ENCODE measurements around the gene DOK7. TPM values are rescaled to one million over a fixed set of nuclear protein-coding genes. Genes with fewer than 3 reads are reported as not detected.
A peak's percentile ranks its signal among the peaks of the same experiment; 100 is the strongest.
"Not testable (repeated sequence)": the region's sequence is repeated elsewhere in the genome, so short reads cannot be mapped to it uniquely, and the experiment has no call there.

The DOK7 gene
- total and polyA plus RNA-seq, 5 experiments from 2014 or later: 0.49 TPM; not detected in 4

GRCh38 chr4:3449574-3450534 is 13.3 kb upstream of the DOK7 start:
- peaks cover 0 to 4% (median 0%) of the 10 kb centered on the region in 5 donors for H3K27me3 Mint-ChIP-seq
- no peak overlapping the region for H3K27ac Mint-ChIP-seq
- ATAC-seq (no peak), DNase-seq (no peak)
- peaks cover 0 to 11% (median under 1%) of the 10 kb centered on the region in 9 donors for H3K9me3 Mint-ChIP-seq
- no peak overlapping the region for H3K4me3 Mint-ChIP-seq
- H3K4me1 Mint-ChIP-seq: no peaks in the 10 kb centered on the region
- POLR2A ChIA-PET: no interaction called here
- peaks cover 0 to 4% (median 0%) of the 10 kb centered on the region in 3 donors for H3K36me3 Mint-ChIP-seq

GRCh38 chr4:3450643-3451042 is 12.5 kb upstream of the DOK7 start:
- H3K27ac Mint-ChIP-seq: no peak overlapping the region
- DNase-seq (no peak), ATAC-seq (no peak)
- no peaks in the 10 kb centered on the region for H3K4me1 Mint-ChIP-seq
- no peak overlapping the region for H3K4me3 Mint-ChIP-seq
- POLR2A ChIA-PET: no interaction called here
- H3K27me3 Mint-ChIP-seq: peaks cover 0 to 7% (median 0%) of the 10 kb centered on the region in 5 donors
- H3K9me3 Mint-ChIP-seq: peaks cover 0 to 19% (median 6%) of the 10 kb centered on the region in 9 donors
- H3K36me3 Mint-ChIP-seq: peaks cover 0 to 12% (median 4%) of the 10 kb centered on the region in 3 donors

GRCh38 chr4:3451956-3452355 is 11.2 kb upstream of the DOK7 start:
- Mint-ChIP-seq H3K4me3 (no peak overlapping the region), H3K9me3 (peaks cover 0 to 32% (median 9%) of the 10 kb centered on the region in 9 donors), H3K36me3 (peaks cover 0 to 15% (median 9%) of the 10 kb centered on the region in 3 donors), H3K4me1 (no peaks in the 10 kb centered on the region), H3K27me3 (peaks cover 0 to 7% (median 0%) of the 10 kb centered on the region in 5 donors), H3K27ac (no peak overlapping the region)
- ATAC-seq (no peak), DNase-seq (no peak)
- POLR2A ChIA-PET: no interaction called here

- DNase-seq: no peak
- no peak overlapping the region for H3K4me3 Mint-ChIP-seq
- H3K36me3 Mint-ChIP-seq: peaks cover 0 to 15% (median 9%) of the 10 kb centered on the region in 3 donors
- no peak overlapping the region for H3K27ac Mint-ChIP-seq
- H3K4me1 Mint-ChIP-seq: no peaks in the 10 kb centered on the region
- H3K27me3 Mint-ChIP-seq: peaks cover 0 to 7% (median 0%) of the 10 kb centered on the region in 5 donors
- POLR2A ChIA-PET: no interaction called here
- no peak for ATAC-seq
- H3K9me3 Mint-ChIP-seq: peaks cover 0 to 34% (median 9%) of the 10 kb centered on the region in 9 donors
Observed at GRCh38 chr4:3452376-3452775, 10.7 kb upstream of the DOK7 start.

GRCh38 chr4:3455596-3455995 is 7.5 kb upstream of the DOK7 start:
- H3K27ac Mint-ChIP-seq, H3K4me1 Mint-ChIP-seq, POLR2A ChIA-PET, ATAC-seq, DNase-seq, H3K4me3 Mint-ChIP-seq: not testable (repeated sequence)
- Mint-ChIP-seq H3K36me3 (peaks cover 0 to 20% (median 9%) of the 10 kb centered on the region in 3 donors), H3K9me3 (peaks cover 0 to 39% (median 12%) of the 10 kb centered on the region in 9 donors), H3K27me3 (peaks cover 2 to 12% (median 3%) of the 10 kb centered on the region in 5 donors)

- H3K27ac Mint-ChIP-seq: no peak overlapping the region
- H3K4me1 Mint-ChIP-seq: peaks cover 0 to 7% (median 0%) of the 10 kb centered on the region in 4 donors
- H3K4me3 Mint-ChIP-seq: no peak overlapping the region
- peaks cover 2 to 25% (median 9%) of the 10 kb centered on the region in 5 donors for H3K27me3 Mint-ChIP-seq
- POLR2A ChIA-PET: no interaction called here
- H3K9me3 Mint-ChIP-seq: peaks cover 0 to 39% (median 12%) of the 10 kb centered on the region in 9 donors
- peaks cover 0 to 20% (median 9%) of the 10 kb centered on the region in 3 donors for H3K36me3 Mint-ChIP-seq
- no peak for DNase-seq
- ATAC-seq: no peak
Observed at GRCh38 chr4:3458371-3458770, 4.7 kb upstream of the DOK7 start.

- H3K4me1 Mint-ChIP-seq, POLR2A ChIA-PET, H3K27ac Mint-ChIP-seq, ATAC-seq, DNase-seq, H3K4me3 Mint-ChIP-seq: not testable (repeated sequence)
- Mint-ChIP-seq H3K36me3 (peaks cover 0 to 20% (median 9%) of the 10 kb centered on the region in 3 donors), H3K27me3 (peaks cover 2 to 25% (median 9%) of the 10 kb centered on the region in 5 donors), H3K9me3 (peaks cover 0 to 34% (median 12%) of the 10 kb centered on the region in 9 donors)
Observed at GRCh38 chr4:3459156-3459555, 4.0 kb upstream of the DOK7 start.

- ATAC-seq (no peak), DNase-seq (no peak)
- Mint-ChIP-seq H3K4me3 (no peak overlapping the region), H3K27me3 (peaks cover 2 to 39% (median 16%) of the 10 kb centered on the region in 5 donors), H3K27ac (no peak overlapping the region), H3K36me3 (peaks cover 0 to 5% (median 2%) of the 10 kb centered on the region in 3 donors), H3K9me3 (peaks cover 0 to 18% (median 3%) of the 10 kb centered on the region in 9 donors), H3K4me1 (peaks cover 0 to 7% (median under 1%) of the 10 kb centered on the region in 4 donors)
- POLR2A ChIA-PET: no interaction called here
Observed at GRCh38 chr4:3460926-3461325, 2.2 kb upstream of the DOK7 start.

- peak overlapping the region in 1 of 10 donors; percentile 70 for H3K4me3 Mint-ChIP-seq
- H3K36me3 Mint-ChIP-seq: peaks cover 0 to 4% (median under 1%) of the 10 kb centered on the region in 3 donors
- H3K4me1 Mint-ChIP-seq: peaks cover 0 to 7% (median under 1%) of the 10 kb centered on the region in 4 donors
- peaks cover 2 to 39% (median 16%) of the 10 kb centered on the region in 5 donors for H3K27me3 Mint-ChIP-seq
- H3K27ac Mint-ChIP-seq: no peak overlapping the region
- peaks cover 0 to 10% (median 2%) of the 10 kb centered on the region in 9 donors for H3K9me3 Mint-ChIP-seq
- DNase-seq: peak in 1 of 10 donors; percentile 6
- POLR2A ChIA-PET: no interaction called here
- ATAC-seq: no peak
Observed at GRCh38 chr4:3461515-3462291, 1.4 kb upstream of the DOK7 start.

GRCh38 chr4:3462321-3462789 is 751 bp upstream of the DOK7 start:
- H3K4me3 Mint-ChIP-seq: peak overlapping the region in 6 of 10 donors; percentile 45 to 72 (median 52)
- POLR2A ChIA-PET: no interaction called here
- peaks cover 0 to 7% (median under 1%) of the 10 kb centered on the region in 4 donors for H3K4me1 Mint-ChIP-seq
- peak in 1 of 10 donors; percentile 2 for DNase-seq
- peak overlapping the region in 1 of 10 donors; percentile 18 for H3K27ac Mint-ChIP-seq
- peaks cover 0 to 4% (median 0%) of the 10 kb centered on the region in 3 donors for H3K36me3 Mint-ChIP-seq
- ATAC-seq: no peak
- peaks cover 0 to 6% (median 2%) of the 10 kb centered on the region in 9 donors for H3K9me3 Mint-ChIP-seq
- H3K27me3 Mint-ChIP-seq: peaks cover 2 to 39% (median 16%) of the 10 kb centered on the region in 5 donors

GRCh38 chr4:3463556-3464348 is 646 bp downstream of the DOK7 start:
- peak overlapping the region in 1 of 10 donors; percentile 70 for H3K4me3 Mint-ChIP-seq
- no peak for ATAC-seq
- peaks cover 0 to 7% (median under 1%) of the 10 kb centered on the region in 4 donors for H3K4me1 Mint-ChIP-seq
- peak in 1 of 10 donors; percentile 5 for DNase-seq
- H3K36me3 Mint-ChIP-seq: peaks cover 0 to 4% (median 0%) of the 10 kb centered on the region in 3 donors
- POLR2A ChIA-PET: no interaction called here
- H3K27me3 Mint-ChIP-seq: peaks cover 2 to 39% (median 13%) of the 10 kb centered on the region in 5 donors
- H3K27ac Mint-ChIP-seq: no peak overlapping the region
- peaks cover 0 to 6% (median 2%) of the 10 kb centered on the region in 9 donors for H3K9me3 Mint-ChIP-seq

Data from naive thymus-derived CD8-positive, alpha-beta T cell (primary cell).